ENCODE measurements around the gene GUK1.

GRCh38 chr1:228147768-228148167 lies 7.7 kb downstream of the GUK1 start:
- TF ChIP-seq, protein P1, sequence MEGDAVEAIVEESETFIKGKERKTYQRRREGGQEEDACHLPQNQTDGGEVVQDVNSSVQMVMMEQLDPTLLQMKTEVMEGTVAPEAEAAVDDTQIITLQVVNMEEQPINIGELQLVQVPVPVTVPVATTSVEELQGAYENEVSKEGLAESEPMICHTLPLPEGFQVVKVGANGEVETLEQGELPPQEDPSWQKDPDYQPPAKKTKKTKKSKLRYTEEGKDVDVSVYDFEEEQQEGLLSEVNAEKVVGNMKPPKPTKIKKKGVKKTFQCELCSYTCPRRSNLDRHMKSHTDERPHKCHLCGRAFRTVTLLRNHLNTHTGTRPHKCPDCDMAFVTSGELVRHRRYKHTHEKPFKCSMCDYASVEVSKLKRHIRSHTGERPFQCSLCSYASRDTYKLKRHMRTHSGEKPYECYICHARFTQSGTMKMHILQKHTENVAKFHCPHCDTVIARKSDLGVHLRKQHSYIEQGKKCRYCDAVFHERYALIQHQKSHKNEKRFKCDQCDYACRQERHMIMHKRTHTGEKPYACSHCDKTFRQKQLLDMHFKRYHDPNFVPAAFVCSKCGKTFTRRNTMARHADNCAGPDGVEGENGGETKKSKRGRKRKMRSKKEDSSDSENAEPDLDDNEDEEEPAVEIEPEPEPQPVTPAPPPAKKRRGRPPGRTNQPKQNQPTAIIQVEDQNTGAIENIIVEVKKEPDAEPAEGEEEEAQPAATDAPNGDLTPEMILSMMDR (IDR thresholded peaks at IDR 0.05): no peak
- no peak for TF ChIP-seq POLR2A (IDR thresholded peaks at IDR 0.05)

Measured in lower leg skin (tissue), 3 donors.